ENCODE results near the gene ERI3. TPM values are rescaled to one million over a fixed set of nuclear protein-coding genes. Genes with fewer than 3 reads are reported as not detected.

Gene ERI3
- polyA plus RNA-seq, 2 of the 4 experiments (the other 2 are of a cell fraction): 43.4 to 44.7 TPM

GRCh38 chr1:44390277-44390676 lies 35.2 kb upstream of the ERI3 start:
- Histone ChIP-seq H3K9me3 (no peaks in the 10 kb centered on the region), H3K4me2 (peak overlapping the region; percentile 41; the same call in 2 of the 3 replicates), H3K27ac (0 out of 6 replicates have a peak overlapping the region, but pooled peaks of 1 of the 2 experiments have one; percentile 24), H3K4me3 (no peak overlapping the region), H3K4me1 (peaks cover 10% of the 10 kb centered on the region)
- FAIRE-seq: no peak
- TF ChIP-seq GATA3 (IDR thresholded peaks at IDR 0.05; ENCODE audit: borderline replicate concordance) (peak; percentile 36; the same call in 1 of the 2 replicates), HEYL (CRISPR knock-in tag; IDR thresholded peaks at IDR 0.05) (no peak), FOSL2 (IDR thresholded peaks at IDR 0.05) (no peak), FOSL2 (CRISPR knock-in tag; IDR thresholded peaks at IDR 0.05) (peak; percentile 30; the same call in 1 of the 2 replicates)
- CTCF ChIA-PET: interaction anchor here (0.5 to 2.4 kb wide), 5 partner anchors 12 to 205 kb away, joined by 3 to 10 read pairs (median 4); no protein-coding TSS in a partner anchor
- POLR2A ChIA-PET: interaction anchor here (1.1 kb wide), 1 partner anchor 62 kb away, joined by 4 read pairs; no protein-coding TSS in a partner anchor
- peak; percentile 82 to 86 for ATAC-seq
- 18% methylated on average over 1 of the region's 1 CpG for WGBS (ENCODE audit: missing lambda C conversion rate)
- peak; percentile 30 to 57 for DNase-seq (ENCODE audit: low read depth in 1 of 2, low spot score in 1 of 2)

GRCh38 chr1:44389437-44389836 lies 34.4 kb upstream of the ERI3 start:
- no peak overlapping the region for H3K27ac ChIP-seq
- H3K4me2 ChIP-seq: no peak overlapping the region
- no peaks in the 10 kb centered on the region for H3K9me3 ChIP-seq
- FAIRE-seq (no peak), ATAC-seq (no peak), DNase-seq (ENCODE audit: low read depth in 1 of 2, low spot score in 1 of 2) (no peak)
- 89% methylated on average over 1 of the region's 1 CpG for WGBS (ENCODE audit: missing lambda C conversion rate)
- TF ChIP-seq FOXS1 (CRISPR knock-in tag; IDR thresholded peaks at IDR 0.05) (no peak), KDM1A (IDR thresholded peaks at IDR 0.05; ENCODE audit: low read depth) (no peak), HEYL (CRISPR knock-in tag; IDR thresholded peaks at IDR 0.05) (no peak), BHLHE40 (IDR thresholded peaks at IDR 0.05; ENCODE audit: low read depth, low read length) (no peak), RAD21 (conservative IDR thresholded peaks at IDR 0.05 in 1 of 2, IDR thresholded peaks at IDR 0.05 in 1 of 2) (no peak), CEBPB (IDR thresholded peaks at IDR 0.05) (no peak), CBX2 (IDR thresholded peaks at IDR 0.05; ENCODE audit: borderline replicate concordance, low read depth) (no peak), ATOH8 (CRISPR knock-in tag; IDR thresholded peaks at IDR 0.05; ENCODE audit: low read depth) (no peak), HES2 (IDR thresholded peaks at IDR 0.05) (no peak), POLR2AphosphoS2 (conservative IDR thresholded peaks at IDR 0.05; ENCODE audit: low read length) (no peak), CHD4 (IDR thresholded peaks at IDR 0.05; ENCODE audit: borderline replicate concordance) (no peak), RARB (CRISPR knock-in tag; IDR thresholded peaks at IDR 0.05) (no peak), EHMT2 (IDR thresholded peaks at IDR 0.05; ENCODE audit: low read depth) (no peak), ZFP36 (IDR thresholded peaks at IDR 0.05; ENCODE audit: borderline replicate concordance, partially characterized antibody) (no peak), JUN (IDR thresholded peaks at IDR 0.05) (no peak), ZNF302 (CRISPR knock-in tag; IDR thresholded peaks at IDR 0.05) (no peak), TP53 (CRISPR knock-in tag; IDR thresholded peaks at IDR 0.05) (no peak)
- POLR2A ChIA-PET: no interaction called here
- CTCF ChIA-PET: interaction anchor here (1.3 to 2.4 kb wide), 3 partner anchors 11 to 74 kb away, joined by 3 to 10 read pairs (median 4); no protein-coding TSS in a partner anchor
- peaks cover 10% of the 10 kb centered on the region for H3K4me1 ChIP-seq
- no peak overlapping the region for H3K4me3 ChIP-seq

GRCh38 chr1:44388551-44388950 lies 33.5 kb upstream of the ERI3 start:
- DNase-seq (ENCODE audit: low read depth in 1 of 2, low spot score in 1 of 2) (no peak), FAIRE-seq (no peak), ATAC-seq (no peak)
- ChIA-PET CTCF (interaction anchor here (2.1 kb wide), 1 partner anchor 11 kb away, joined by 7 read pairs; no protein-coding TSS in a partner anchor), POLR2A (no interaction called here)
- 15% methylated on average over 2 of the region's 2 CpGs for WGBS (ENCODE audit: missing lambda C conversion rate)
- Histone ChIP-seq H3K4me2 (no peak overlapping the region), H3K27ac (no peak overlapping the region), H3K4me1 (peaks cover 10% of the 10 kb centered on the region), H3K4me3 (no peak overlapping the region), H3K9me3 (no peaks in the 10 kb centered on the region)
- TF ChIP-seq RFX5 (IDR thresholded peaks at IDR 0.05) (no peak), PBX3 (IDR thresholded peaks at IDR 0.05) (no peak), RAD21 (conservative IDR thresholded peaks at IDR 0.05 in 1 of 2, IDR thresholded peaks at IDR 0.05 in 1 of 2) (no peak), SREBF2 (IDR thresholded peaks at IDR 0.05) (no peak), CHD4 (IDR thresholded peaks at IDR 0.05; ENCODE audit: borderline replicate concordance) (no peak), CBX8 (IDR thresholded peaks at IDR 0.05) (no peak), HMGXB4 (CRISPR knock-in tag; IDR thresholded peaks at IDR 0.05; ENCODE audit: borderline replicate concordance) (no peak), FOSB (CRISPR knock-in tag; IDR thresholded peaks at IDR 0.05) (no peak), KDM5A (IDR thresholded peaks at IDR 0.05) (no peak), CBX2 (IDR thresholded peaks at IDR 0.05; ENCODE audit: borderline replicate concordance, low read depth) (no peak), RCOR1 (IDR thresholded peaks at IDR 0.05; ENCODE audit: low read depth, low read length) (no peak), JUNB (IDR thresholded peaks at IDR 0.05) (no peak), POLR2AphosphoS2 (conservative IDR thresholded peaks at IDR 0.05; ENCODE audit: low read length) (no peak), NPAS2 (CRISPR knock-in tag; IDR thresholded peaks at IDR 0.05; ENCODE audit: borderline replicate concordance) (no peak)
